ENCODE measurements around the gene CLPTM1L.
"Not testable (repeated sequence)": the region's sequence is repeated elsewhere in the genome, so short reads cannot be mapped to it uniquely, and the experiment has no call there.

CLPTM1L gene

DNA sequence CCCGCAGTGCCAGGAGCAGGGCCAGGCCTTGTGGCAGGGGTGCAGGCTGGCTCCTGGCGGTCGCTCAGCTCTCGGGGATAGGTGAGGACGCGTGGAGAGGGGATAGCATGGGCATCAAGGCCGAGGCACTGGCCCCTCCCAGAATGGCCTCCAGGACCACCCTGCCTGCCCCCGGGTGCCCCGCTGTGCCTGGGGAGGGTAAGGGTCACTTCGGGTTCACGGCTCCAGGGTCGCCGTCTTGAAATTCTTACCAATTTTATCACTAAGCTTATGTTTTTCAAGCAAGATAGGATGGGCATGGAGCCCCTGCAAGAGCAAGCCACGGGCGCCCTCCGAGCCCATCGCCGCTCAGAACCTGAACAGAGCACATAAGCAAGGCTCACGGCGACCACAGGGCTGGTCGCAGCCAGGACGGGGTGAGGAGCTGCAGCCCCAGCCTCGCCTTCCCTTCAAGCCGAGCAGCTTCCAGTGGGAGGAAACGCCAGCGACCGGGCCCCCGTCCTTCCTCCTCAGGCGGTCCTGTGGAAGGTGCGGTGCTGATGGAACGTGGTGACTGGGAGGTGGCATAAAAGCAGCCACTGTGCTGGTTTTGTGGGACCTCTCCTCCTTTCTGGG, 14.2 kb upstream of the CLPTM1L start:
- no peak for DNase-seq

DNA sequence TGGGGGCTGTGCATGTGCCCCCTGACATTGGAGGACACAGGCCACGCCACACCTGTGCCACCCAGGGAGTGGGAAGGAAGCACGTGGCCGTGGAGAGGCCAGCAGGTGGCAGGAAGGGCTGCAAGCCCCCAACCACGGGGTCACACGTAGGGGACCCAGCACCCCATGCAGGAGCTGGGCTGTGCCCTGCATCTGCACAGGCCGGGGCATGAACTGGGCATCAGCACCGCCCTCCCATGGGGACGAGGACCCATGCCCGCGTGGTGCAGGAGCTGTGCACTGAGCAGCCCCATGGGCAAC, 13.8 kb upstream of the CLPTM1L start:
- DNase-seq = no peak

DNA sequence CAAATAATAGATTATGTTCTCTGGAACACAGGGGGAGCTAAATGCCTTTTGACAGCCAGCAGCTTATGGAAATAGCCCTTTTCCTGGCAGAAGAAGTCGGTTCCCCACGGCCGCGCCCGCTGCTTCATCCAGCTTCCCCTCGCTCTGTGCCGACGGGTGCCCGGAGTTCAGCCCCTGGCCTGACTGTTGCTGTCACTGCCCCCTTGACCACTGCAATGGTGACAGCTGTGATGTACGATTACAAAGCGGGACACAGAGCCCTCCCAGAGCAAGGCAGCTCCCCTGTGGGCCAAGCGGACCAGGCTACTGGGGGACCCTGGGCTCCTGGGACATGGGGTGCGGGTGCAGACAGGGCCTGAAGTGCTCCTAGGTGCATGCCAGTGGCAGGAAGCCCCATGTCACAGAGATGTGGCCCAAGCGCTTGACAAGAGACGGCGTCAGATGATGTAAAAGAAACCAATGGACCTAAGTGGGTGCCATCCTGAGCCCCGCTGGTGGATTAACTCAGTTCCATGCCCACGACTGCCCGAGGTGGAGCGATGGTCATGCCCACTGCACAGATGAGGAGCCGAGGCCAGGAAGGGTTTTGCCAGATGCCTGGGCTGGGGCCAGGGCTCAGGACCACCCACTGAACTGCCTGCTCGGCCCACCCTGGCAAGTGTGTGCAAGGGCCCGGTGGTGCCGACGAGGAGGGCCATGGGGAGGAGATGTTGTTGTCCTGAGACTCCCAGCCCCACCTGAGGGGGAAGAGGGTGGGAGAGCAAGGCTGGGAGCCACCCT, 13.2 kb upstream of the CLPTM1L start:
- DNase-seq = no peak

DNA sequence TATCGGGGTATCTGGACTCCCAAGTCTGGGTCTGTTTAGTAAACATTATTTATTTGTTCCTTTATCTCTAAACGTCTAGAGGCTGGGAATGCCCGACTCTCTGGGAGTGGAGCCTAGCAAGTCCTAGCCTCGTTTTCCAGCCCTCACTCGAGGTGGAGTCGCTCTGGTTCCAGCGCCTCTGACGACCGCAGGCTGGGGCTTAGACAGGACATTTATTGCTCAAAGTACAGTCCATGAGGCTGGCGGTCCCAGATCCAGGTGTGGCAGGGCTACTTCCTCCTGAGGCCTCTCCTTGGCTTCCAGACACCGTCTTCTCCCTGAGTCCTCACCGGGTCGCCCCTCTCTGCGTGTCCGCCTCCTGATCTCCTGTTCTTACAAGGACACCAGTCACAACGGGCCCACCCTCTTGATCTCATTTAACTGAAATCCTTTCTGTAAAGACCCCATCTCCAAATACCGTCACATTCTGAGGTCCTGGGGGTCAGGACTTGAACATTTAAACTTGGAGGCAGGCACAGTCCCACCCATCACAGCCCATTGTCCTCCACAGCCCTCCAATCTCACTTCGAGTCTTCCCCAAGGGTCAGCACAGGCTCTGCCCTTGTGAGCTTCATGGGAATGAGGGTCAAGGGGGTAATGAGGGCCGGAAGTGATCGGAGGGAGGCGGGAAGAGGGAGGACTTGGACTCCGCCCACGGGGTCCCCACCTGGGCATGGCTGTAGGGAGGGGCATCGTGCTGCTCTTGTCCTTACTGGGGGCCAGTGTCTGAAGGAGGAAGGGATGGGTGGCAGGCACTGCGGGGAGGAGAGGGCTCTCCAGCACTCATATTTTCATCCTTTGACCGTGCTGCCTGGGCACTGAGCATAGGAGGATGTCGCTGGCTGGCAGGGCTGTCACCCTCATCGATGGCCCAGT, 12.2 kb upstream of the CLPTM1L start:
- DNase-seq = no peak

DNA sequence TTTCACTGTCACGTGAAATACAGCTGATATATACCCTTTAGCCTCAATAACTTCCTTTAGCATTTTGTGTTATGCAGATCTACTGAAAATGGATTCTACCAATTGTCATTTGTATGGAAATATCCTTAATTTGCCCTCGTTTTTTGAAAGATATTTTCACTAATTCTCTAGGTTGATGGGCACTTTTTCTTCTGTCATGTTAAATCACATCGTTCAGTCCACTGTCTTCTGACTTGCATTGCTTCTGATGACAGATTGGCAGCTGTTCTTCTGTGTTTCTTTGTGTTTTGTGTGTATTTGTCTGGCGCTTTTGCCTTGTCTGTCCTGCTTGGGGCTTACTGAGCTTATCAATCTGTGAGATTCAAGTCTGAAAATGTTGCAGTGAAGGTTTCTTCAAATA, 9.7 kb upstream of the CLPTM1L start:
- no peak for DNase-seq

DNA sequence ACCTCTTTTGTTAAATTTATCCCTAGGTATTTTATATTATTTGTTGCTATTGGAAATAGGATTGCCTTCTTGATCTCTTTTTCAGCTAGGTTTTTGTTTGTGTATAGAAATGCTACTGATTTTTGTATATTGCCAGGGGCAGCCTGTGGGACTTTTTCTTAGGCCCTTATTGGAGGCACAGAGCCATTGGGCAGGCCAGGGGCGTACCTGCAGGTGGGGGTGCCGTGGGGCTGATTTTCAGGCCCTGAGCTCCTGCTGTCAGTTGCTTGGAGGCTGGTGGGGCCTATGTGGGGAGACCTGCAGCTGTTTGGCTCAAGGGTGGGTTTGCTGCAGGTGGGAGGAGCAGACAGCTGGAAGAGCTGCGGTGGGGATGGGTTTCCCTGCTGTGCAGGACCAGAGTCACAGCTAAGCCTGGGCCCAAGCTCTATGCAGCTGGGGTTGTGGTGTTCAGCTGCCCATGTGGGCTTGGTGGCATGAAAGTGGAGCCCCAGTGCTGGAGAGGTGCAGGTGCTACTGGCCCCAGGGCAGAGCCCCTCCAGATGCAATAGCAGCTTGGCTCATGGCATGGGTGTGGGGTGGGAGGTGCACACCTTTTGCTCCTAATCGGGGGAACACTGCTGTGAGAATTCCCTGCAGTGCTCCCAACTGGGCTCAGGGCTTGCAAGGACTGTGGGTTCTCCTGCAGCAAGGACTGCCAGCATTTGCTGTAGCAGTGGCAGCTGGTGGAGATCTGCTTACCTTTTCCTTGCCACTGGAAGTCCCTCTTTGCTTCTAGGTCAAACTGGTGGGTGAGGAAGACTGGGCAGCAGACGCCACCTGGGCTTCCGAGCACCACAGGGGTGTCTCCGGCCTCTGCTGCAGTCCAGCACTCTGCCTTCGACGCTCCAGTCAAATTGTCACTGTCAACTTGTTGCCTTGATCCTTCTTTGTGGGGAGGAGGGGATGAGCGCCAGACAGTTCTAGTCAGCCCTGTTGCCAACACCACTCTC, 7.6 kb upstream of the CLPTM1L start:
- no peak for DNase-seq

DNA sequence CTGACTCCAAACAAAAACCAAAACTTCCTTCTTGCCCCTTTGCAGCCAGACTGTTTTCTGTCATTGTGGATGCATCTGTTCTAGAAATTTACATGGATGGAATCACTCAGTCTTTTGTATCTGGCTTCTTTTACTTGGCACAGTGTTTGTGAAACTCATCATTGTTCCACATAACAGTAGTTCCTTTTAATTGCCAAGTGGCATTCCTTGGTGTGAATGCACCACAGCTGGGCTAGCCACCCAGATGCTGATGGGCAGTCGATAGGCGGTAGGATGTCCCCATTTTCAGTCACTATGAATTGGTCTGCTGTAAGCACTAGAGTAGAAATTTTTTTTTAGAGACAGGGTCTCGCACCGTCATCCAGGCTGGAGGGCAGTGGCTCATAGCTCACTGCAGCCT, 6.3 kb upstream of the CLPTM1L start:
- no peak for DNase-seq

DNA sequence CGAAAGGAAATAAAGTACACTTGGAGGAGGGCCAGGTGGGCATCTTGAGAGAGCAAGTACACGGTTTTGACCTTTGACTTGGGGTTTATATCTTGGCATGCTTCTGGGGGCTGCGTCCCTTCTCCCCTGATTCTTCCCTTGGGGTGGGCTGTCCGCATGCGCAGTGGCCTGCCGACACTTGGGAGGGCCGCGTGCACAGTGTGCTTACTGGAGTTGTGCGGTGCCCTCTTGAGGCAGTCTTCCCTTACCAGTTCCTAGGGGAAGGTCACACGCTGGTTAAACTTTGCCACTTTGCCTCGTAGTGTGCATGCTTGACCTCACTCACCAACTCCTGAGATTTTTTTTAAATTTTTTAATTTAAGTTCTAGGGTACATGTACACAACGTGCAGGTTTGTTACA, 4.3 kb upstream of the CLPTM1L start:
- no peak for DNase-seq

DNA sequence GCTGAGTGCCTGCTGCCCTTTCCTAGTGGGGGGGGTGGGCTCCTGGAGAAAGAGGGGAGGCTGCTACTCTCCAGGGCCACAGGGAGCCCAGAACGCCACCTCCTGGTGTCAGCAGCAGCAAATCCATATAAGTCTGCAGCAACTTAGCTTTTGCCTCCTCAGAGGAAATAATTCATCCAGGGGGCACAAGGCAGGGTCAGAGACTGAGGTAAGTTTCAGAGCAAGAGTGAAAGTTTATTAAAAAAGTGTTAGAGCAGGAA, 4.0 kb upstream of the CLPTM1L start:
- DNase-seq = no peak

DNA sequence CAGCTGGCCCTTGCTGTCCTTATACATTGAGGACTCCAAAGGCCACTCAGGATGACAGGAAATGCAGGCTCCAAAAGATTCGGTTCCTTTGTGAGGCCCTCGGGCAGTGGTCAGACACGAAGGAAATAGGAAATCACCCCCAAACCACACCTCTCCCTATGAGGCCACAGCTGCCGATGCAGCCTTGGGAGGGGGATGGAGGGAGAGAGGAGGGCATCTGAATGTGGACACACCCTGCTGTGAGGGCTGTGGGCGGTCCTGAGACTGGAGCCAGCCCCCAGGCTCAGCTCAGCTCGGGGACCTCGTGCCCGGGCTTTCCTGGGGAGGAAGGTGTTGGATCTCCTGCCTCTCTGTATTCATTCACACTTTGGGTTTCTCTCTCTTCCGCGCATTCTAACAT, 2.7 kb upstream of the CLPTM1L start:
- DNase-seq = no peak

DNA sequence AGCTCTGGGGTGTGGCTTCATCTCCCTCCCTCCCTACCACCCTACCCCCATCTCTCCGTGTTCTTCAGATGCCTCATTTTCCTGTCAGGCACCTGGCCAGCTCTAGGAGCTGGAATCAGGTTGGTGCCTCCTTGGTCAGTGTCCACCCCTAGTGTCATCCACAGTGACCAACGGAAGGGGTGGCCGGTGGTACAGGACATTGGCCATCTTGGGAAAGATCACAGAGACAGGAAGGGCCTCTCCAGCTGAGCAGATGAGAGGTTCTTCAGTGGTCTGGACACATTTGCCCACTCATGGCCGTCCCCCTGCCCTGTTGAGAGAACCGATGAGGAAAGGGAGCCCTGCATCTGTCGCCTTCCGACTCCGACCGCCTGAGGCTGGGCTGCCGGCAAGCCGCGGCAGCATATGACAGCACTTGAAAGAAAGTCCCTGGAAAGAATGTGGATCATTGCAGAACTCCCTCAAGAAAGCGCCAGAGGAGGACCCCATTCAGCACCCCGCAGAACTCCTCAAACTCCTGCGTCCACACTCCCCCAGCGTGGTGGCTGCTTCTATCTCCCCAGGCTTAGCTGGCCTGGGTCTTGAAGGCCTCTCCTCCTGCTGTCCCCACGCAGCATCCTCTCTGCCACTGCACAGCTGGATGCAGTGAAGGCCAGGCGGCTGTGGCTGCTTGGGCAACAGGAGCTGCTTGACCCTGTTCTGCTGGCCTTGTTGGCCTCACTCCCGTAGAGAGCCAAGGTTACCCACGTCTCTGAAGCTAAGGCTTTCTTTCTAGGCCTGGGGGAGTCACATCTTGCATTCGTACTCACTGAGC, 1.9 kb upstream of the CLPTM1L start:
- DNase-seq = no peak

DNA sequence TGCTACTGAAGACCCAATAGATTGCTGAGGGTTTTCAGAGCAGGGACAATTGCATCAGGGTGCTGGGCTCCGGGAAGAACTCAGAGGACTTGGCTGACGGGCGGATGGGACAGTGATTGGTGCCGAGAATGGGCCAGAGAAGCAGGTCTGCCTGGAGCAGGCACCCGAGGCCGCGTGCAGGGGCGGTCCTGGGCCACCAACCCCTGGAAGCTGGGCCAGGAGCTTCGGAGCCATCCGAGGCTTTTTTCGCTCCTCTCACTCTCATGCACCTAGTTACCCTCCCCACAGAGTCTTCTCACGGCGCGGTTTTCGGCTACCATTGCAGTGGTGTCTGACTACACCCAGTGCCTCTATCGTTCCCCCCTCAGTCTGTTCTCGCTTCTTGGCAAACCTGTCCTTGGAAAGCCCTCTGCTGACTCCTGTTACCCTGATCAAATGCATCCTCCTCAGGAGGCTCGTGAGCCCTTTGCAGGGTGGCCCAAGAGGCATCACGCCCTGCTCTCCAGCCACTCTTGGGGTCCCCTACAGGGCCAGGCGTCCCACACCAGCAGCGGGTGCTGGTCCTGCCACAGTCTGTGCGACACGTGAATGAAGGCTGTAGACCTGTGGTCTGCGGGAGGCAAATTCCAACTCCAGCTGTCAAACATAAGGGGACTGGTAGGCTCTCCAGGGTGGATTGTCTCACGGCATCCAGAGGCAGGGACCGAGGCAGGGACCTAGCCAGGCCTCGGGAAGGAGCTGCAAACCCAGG, 1.2 kb upstream of the CLPTM1L start:
- DNase-seq = no peak

DNA sequence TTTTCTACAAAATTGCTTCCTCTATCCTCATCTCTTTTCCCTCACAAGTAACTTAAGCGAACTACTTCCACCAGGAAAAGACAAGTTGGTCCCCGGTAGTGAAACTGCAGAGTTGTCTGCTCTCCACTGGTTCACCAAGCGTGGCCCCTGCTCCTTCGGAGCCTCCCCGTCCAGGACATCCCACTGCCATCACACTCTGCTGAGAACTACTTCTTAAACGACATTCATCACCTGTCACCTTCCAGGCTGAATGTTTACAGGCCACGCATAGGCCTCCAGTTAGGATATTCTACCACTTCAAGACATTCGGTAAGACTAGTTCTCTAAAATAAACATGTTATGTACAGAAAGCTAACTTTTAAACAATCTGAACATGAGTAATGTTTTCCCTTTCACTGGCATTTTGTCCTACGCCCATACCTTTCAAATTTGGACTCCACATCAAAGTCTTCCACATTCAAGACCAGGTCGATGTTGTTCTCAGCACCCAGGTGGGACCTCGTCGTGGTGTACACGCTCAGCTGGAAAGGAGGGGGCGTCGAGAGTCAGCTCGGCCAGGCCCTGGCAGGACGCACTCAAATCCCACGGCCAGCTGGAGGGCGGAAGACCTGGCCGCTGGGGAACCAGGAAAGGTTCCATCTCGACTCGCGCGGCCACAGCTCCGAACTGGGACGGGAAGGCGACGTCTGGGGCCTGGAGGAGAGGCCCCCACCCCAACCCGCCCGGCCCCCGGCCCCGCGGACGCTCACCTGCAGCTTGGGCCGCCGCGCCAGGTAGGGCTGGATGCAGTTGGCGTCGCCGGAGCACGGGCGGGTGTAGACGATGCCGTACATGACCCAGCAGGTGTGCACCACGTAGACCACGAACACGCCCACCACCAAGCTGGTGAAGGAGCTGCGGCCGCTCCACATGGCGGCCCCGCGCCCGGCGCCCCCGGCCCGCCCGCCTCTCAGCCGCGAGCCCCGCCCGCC, 683 bp downstream of the CLPTM1L start:
- DNase-seq = no peak

DNA sequence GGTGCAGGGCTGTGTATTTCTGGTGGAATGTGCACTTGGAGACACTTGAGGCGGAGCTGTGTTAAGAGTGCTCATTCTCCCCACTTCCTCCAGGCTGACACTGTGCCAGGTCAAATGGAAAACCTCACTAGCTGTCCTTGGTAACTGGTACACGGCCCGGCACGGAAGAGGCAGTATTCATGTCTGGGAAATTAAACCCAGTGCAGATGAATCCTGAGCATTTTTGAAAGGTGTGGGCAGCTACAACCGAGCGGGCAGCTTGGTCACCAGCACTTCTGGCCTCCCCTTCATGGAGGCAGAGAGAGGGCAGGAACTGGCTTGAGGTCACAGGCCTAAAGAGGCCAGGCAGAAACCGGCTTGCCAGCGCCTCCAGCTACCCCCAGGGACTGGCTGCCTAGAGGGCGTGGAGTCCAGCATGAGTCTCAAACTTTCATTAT, 1.6 kb downstream of the CLPTM1L start:
- DNase-seq = no peak

DNA sequence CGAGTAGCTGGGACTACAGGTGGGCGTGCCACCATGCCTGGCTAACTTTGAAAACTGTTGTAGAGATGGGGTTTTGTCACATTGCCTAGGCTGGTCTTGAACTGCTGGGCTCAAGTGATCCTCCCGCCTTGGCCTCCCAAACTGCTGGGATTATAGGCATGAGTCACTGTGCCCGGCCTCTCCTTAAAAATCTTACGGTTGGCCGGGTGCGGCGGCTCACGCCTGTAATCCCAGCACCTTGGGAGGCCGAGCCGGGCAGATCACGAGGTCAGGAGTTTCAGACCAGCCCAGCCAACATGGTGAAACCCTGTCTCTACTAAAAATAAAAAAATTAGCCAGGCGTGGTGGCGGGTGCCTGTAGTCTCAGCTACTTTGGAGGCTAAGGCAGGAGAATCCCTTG, 2.2 kb downstream of the CLPTM1L start:
- DNase-seq = not testable (repeated sequence)

DNA sequence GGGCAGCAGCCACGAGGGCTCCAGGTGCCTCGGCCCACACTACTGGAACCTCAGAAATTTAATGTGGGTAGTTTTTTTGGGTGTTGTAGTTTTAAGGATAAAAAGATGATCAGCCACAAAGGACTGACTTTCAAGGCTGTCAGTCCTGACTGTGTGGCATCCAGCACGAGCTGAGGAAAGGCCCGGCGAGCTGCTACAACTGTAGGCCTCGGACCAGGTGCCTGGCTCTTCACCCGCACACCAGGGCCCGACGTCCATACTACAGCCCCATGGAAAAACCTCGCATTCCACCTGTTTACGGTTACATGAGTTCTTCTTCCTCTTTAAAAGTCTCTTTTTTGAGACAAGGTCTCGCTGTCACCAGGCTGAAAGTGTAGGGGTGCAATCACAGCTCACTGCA, 2.6 kb downstream of the CLPTM1L start:
- DNase-seq = no peak

DNA sequence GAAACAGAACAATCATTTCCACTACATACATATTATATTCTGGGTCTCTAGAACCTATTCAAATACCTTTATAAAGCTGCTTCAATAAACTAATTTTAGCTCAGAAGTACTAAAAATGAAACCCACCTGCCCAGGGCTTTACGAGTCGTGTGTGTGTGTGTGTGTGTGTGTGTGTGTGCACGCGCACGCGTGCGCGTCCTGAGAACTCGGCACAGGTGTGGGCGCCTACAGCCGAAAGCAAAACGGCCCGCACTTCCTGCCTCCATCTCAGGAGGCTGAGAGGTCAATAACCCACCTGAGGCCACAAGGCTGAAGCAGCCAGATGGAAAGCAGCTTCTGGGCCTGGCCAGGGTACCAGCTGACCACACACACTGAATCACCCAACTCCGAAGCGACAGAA, 3.0 kb downstream of the CLPTM1L start:
- no peak for DNase-seq

DNA sequence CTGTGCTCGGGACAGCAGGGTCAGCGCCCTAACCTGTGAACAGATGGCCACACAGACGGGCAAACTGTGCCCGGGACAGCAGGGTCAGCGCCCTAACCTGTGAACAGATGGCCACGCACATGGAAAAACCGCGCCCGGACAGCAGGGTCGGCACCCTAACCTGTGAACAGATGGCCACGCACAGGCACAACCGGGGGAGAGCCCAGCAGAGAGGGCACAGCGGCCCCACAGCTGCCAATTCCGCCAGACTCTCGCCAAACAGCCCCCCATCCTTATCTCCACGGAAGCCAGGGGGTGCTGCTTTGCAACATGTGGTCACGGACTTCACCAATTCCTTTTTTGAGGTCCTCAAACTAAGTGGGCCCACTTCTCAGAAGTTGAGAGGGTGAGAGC, 5.1 kb downstream of the CLPTM1L start:
- not testable (repeated sequence) for DNase-seq

DNA sequence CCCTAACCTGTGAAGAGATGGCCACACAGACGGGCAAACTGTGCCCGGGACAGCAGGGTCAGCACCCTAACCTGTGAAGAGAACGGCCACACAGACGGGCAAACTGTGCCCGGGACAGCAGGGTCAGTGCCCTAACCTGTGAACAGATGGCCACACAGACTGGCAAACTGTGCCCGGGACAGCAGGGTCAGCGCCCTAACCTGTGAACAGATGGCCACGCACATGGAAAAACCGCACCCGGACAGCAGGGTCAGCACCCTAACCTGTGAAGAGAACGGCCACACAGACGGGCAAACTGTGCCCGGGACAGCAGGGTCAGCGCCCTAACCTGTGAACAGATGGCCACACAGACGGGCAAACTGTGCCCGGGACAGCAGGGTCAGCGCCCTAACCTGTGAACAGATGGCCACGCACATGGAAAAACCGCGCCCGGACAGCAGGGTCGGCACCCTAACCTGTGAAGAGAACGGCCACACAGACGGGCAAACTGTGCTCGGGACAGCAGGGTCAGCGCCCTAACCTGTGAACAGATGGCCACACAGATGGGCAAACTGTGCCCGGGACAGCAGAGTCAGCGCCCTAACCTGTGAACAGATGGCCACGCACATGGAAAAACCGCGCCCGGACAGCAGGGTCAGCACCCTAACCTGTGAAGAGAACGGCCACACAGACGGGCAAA, 5.6 kb downstream of the CLPTM1L start:
- DNase-seq = not testable (repeated sequence)
